ENCODE measurements around the gene SETD3.

SETD3 gene

DNA sequence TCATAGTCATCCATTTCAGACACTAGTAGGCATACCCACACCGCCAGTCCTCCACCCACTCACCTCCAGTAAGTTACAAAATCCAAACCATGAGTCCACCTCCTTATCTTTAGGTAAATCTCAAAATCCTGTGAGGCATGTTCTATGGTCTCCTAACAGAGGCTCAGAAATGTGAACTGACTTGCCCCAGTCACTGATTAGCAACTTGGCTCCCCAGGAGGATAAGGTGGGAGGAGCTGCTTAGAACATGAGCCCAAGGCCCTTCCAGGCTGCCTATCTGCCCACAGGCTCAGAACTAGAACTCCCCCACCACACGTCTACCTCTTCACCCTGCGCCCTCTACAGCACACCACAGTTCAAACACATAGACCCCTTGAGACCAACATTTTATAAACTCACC lies 19.9 kb downstream of the SETD3 start:
- DNase-seq (ENCODE audit: low read depth, low spot score): no peak

DNA sequence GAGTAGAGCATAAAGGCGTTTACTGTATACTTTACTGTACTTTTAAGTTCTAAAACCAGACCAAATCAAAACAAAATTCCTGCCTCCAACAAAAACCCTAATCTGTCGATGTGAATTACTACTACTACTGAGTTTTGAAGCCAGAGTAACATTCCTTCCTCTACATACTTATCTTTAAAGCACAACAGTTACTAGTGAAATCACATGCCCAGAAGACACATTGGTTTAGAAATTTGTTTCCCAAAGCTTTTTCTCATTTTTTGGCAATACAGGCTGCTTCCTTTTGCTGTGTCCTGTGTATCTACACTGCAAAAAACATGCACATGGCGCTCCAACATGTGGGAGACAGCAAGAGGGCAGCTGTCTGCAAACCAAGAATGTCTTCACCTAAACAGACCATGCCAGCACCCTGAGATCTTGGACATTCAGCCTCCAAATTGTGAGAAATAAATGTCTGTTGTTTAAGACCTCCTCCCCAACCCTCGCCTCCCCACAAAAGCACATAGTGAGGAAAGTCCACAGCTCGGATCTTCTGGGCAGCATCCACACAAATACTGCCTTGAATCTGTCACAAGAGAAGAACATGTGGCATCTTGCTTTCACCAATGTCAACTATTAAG lies 21.1 kb downstream of the SETD3 start:
- no peak for DNase-seq (ENCODE audit: low read depth, low spot score)

DNA sequence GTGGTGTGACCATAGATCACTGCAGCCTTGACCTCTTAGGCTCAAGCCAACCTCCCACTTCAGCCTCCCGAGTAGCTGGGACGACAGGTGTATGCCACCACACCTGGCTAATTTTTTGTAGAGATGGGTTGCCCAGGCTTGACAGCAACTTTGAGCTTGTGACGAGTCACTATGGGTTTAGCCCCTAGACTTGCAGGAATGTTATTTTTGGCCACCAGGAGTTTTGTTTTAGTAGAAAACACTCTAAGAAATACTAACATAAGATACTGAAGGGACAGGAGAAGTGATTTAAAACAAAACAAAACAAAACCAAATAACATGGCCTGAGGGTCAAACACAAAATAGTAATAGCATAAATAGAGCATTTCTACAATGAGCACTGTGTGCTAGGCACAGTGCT lies 26.4 kb downstream of the SETD3 start:
- DNase-seq (ENCODE audit: low read depth, low spot score): no peak

DNA sequence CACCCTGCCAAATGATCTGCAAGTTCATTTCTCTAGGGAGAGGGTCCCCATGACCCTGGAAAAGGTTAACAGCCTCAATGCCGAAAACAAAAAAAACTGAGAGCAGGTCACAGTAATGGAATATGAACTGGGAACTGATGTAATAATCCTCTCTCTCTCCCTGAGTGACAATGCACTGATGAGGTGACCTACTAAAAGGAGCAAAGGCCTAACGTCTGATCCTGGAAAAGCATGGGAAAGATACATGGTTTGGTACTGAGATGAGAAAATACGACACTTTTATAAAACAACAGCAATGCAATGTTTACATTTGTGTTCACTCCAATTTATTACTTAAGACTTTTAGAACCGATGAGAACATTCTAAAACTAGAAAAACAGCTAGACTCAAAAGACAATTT lies 27.7 kb downstream of the SETD3 start:
- no peak for DNase-seq (ENCODE audit: low read depth, low spot score)

- DNase-seq (ENCODE audit: low read depth, low spot score): no peak
Observed at GRCh38 chr14:99451234-99451633, 29.4 kb downstream of the SETD3 start.

GRCh38 chr14:99450266-99450665 lies 30.4 kb downstream of the SETD3 start:
- no peak for DNase-seq (ENCODE audit: low read depth, low spot score)

DNA sequence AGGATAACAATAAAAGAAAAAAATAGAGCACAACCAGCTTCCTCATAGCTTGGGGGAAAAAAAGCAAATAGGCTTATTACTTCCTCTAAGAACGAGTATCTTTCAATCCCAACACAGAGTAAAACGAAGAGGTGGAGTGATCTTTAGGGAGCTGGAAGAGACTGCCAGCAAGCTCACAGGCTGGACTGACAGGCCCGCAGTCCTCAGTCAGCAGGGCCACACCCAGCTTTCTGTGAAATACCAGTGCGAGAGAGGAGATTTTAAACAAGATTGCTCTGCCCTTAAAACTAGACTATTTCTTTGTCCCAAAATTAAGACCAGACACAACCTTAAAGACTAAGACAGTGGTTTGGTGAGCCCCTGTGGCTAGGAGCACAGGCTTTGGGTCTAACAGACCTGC lies 32.9 kb downstream of the SETD3 start:
- DNase-seq (ENCODE audit: low read depth, low spot score): no peak

GRCh38 chr14:99445931-99446330 lies 34.7 kb downstream of the SETD3 start:
- no peak for DNase-seq (ENCODE audit: low read depth, low spot score)

DNA sequence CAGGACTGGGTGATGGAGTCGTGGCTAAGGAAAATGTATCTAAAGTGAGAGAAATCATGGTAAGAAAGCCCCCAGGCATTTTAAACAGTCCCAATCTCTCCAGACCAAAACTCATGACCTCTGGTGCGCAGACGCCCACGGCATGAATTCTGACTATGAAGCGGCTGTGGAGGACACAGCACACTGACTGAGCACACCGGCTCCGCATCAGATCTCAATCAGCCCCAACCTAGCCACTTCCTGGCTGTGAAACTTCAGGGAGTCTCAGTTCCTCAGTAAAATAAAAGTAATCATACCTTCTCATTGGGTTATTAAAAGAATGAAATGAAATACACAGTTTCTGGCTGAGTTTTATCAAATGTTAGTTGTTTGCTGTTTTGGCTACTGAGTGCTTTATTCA lies 38.7 kb downstream of the SETD3 start:
- DNase-seq (ENCODE audit: low read depth, low spot score): no peak

DNA sequence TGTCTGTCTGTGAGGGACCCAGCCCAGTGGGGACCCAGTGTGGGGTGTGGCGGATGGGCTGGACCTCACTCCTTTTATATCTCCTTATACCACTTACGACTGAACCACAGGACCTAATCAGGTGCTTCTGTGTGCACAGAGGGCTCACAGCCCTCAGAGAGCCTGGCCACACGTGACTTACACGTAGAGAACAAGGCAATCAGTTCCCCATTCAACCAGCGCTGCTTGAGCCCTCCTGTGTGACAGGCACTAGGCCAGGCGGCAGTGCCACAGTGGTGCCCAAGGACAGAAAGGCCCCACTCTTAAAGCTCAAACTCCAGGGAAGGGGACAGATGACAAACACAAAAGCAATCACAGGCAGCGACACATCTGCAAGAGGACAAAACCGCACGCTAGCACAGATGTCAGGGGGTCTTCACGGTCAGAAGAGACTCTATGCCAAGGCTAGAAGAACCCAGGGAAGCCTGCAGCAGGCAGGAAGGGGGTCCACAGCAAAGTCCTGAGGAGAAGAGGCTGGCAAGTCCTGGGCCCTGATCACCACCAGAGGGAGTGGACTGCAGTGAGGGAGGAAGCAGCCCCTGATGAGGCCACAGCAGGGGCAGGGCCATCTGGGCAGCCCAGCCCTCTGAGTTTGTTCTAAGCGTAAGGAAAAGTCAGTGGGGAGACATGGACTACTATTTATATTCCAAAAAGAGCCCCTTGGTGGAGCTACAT lies 39.3 kb downstream of the SETD3 start:
- DNase-seq (ENCODE audit: low read depth, low spot score): no peak

- DNase-seq (ENCODE audit: low read depth, low spot score): no peak
Observed at GRCh38 chr14:99440278-99440677, 40.4 kb downstream of the SETD3 start.

- DNase-seq (ENCODE audit: low read depth, low spot score): no peak
Observed at GRCh38 chr14:99437706-99438105, 43.0 kb downstream of the SETD3 start.

- no peak for DNase-seq (ENCODE audit: low read depth, low spot score)
Observed at GRCh38 chr14:99436247-99437180, 44.1 kb downstream of the SETD3 start.

GRCh38 chr14:99435327-99435726 lies 45.3 kb downstream of the SETD3 start:
- DNase-seq (ENCODE audit: low read depth, low spot score): no peak

DNA sequence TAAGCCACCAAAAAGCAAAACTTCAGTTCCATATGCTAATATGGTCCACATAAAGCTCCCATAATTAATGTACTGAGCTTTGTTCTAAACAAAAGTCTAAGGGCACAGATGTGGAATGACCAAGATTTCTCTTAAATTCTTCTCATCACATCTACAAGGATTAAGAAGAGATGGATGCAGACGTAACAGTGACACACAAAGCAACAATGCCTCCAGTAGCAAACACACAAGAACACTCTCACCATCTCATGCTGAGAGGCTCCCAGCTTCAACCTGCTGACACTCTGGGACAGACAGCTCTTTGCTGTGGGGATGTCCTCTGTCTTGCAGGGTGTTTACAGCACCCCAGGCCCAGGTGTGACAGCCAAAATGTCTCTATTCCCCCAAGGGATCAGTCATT lies 48.2 kb downstream of the SETD3 start:
- DNase-seq (ENCODE audit: low read depth, low spot score): no peak

DNA sequence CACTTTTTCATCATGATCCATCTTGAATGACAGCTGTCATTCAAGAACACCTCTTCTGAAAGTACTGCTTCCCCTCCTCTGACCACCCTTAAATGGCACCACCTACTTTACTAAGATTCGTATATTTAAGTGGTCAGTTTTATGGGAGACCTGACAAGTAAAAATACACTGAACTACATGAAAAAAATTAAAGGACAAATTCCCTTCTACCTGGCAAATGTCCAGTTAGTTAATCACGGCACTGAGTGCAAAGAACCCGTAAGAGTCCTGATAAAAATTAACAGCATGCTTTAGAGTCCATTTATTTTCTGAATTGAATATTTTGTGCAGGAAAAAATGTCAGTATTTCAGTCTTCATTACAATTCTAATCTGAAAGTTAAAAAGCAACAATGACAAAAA lies 48.7 kb downstream of the SETD3 start:
- DNase-seq (ENCODE audit: low read depth, low spot score): no peak

- DNase-seq (ENCODE audit: low read depth, low spot score): no peak
Observed at GRCh38 chr14:99430491-99430890, 50.2 kb downstream of the SETD3 start.

- DNase-seq (ENCODE audit: low read depth, low spot score): no peak
Observed at GRCh38 chr14:99427632-99428300, 52.9 kb downstream of the SETD3 start.

- no peak for DNase-seq (ENCODE audit: low read depth, low spot score)
Observed at GRCh38 chr14:99426813-99427346, 53.8 kb downstream of the SETD3 start.

DNA sequence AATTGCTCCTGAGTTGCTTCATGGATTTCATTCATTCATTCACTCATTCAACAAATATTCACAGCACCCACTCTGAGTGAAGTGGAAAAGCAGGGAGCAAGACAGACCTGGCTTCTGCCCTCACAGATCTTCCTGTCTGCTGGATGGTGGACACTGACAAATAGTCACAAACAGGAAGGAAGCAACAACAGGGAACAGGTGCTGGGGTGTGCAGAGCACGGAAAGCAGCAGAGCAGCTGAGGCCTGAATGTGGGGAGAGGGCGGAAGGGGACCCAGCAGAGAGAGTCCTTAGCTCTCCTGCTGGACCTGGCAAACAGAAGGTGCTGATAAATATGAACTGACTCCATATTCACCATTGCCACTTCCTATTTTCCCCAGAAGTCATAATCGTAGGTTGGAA lies 54.4 kb downstream of the SETD3 start:
- no peak for DNase-seq (ENCODE audit: low read depth, low spot score)

DNA sequence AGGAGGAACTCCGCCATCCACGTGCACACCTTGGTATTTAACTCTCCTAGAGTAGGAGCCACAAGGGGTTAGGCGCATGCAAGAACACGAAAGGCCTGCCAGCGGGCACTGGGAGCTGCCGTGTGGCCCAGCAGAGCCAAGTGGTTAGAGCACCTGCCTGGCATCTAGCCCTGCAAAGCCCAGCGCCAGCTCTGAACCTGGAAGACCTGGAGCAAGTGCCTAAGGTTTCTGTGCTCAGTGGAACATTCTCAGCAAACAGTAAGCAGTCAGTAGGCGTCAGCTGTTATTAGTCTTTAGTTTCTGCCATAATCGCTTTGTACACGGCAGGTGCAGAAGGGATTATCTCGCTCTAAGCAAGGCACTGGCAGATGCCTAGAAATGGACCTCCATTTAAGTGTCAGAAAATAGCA lies 55.4 kb downstream of the SETD3 start:
- no peak for DNase-seq (ENCODE audit: low read depth, low spot score)
